HepG2 (cell line): Measurements from ENCODE around the gene RAB35. TPM values are rescaled to one million over a fixed set of nuclear protein-coding genes. Genes with fewer than 3 reads are reported as not detected.
A peak's percentile ranks its signal among the peaks of the same experiment; 100 is the strongest.

Experiments used
- ATF4 ChIP-seq, 2 experiments: fragments of 450-650 bp in 1 of 2; sonication (generic) in 1 of 2; formaldehyde crosslinking; IDR thresholded peaks; 2 replicates each; pipeline versions ENCODE4 v1.5.0 to v1.8.0; 2020 to 2022; ENCODE audit warnings: mild to moderate bottlenecking in 1 of 2, missing genetic modification reagents in 1 of 2
- CEBPZ ChIP-seq: IDR thresholded peaks from 2 replicates; pipeline ENCODE4 v1.6.1; 2012; ENCODE audit warnings: low read length, improper control_type of control experiment
- ELF3 ChIP-seq: IDR thresholded peaks from 2 replicates; pipeline ENCODE4 v1.6.1; 2016; ENCODE audit warnings: missing genetic modification reagents, missing compliant biosample characterization
- GFI1 ChIP-seq: sonication (generic); formaldehyde crosslinking; IDR thresholded peaks from 2 replicates; pipeline ENCODE4 v1.5.0; 2020; ENCODE audit warnings: missing genetic modification reagents, mild to moderate bottlenecking, borderline replicate concordance
- JUN ChIP-seq: sonication (generic); formaldehyde crosslinking; IDR thresholded peaks from 2 replicates; pipeline ENCODE4 v1.4.0; 2020; ENCODE audit warnings: mild to moderate bottlenecking, missing genetic modification reagents
- MEIS1 ChIP-seq: sonication (generic); formaldehyde crosslinking; IDR thresholded peaks from 2 replicates; pipeline ENCODE4 v1.9.0; 2021; ENCODE audit warnings: mild to moderate bottlenecking, missing genetic modification reagents, moderate library complexity, borderline replicate concordance
- PITX1 ChIP-seq: sonication (generic); formaldehyde crosslinking; IDR thresholded peaks from 2 replicates; pipeline ENCODE4 v1.5.1; 2020; ENCODE audit warnings: mild to moderate bottlenecking, missing genetic modification reagents
- SNAPC5 ChIP-seq: sonication (generic); formaldehyde crosslinking; IDR thresholded peaks from 2 replicates; pipeline ENCODE4 v1.8.1; 2023; ENCODE audit warnings: mild to moderate bottlenecking, missing genetic modification reagents, borderline replicate concordance
- TAF1 ChIP-seq: sonication (generic); formaldehyde crosslinking; IDR thresholded peaks from 2 replicates; pipeline ENCODE4 v1.4.0; 2020; ENCODE audit warnings: missing genetic modification reagents
- U2AF1 ChIP-seq: fragments of 200-400 bp; formaldehyde crosslinking; optimal IDR thresholded peaks from 2 replicates; pipeline ENCODE3; 2017; ENCODE audit warnings: mild to moderate bottlenecking, low read depth, low read length
- UBTF ChIP-seq: sonication (generic); formaldehyde crosslinking; IDR thresholded peaks from 2 replicates; pipeline ENCODE4 v1.4.0; 2020; ENCODE audit warnings: mild to moderate bottlenecking, missing genetic modification reagents
- XRCC5 ChIP-seq: fragments of 200-400 bp; formaldehyde crosslinking; optimal IDR thresholded peaks from 2 replicates; pipeline ENCODE3; 2017; ENCODE audit warnings: mild to moderate bottlenecking, low read length
- ZC3H4 ChIP-seq: sonication (generic); formaldehyde crosslinking; IDR thresholded peaks from 2 replicates; pipeline ENCODE4 v1.4.0; 2020; ENCODE audit warnings: missing genetic modification reagents, borderline replicate concordance
- ZMAT3 ChIP-seq: sonication (generic); formaldehyde crosslinking; conservative IDR thresholded peaks from 2 replicates; pipeline ENCODE4 v1.7.0; 2021; ENCODE audit warnings: missing genetic modification reagents
- ZMYM2 ChIP-seq: sonication (generic); formaldehyde crosslinking; IDR thresholded peaks from 2 replicates; pipeline ENCODE4 v1.8.0; 2022; ENCODE audit warnings: mild to moderate bottlenecking, missing genetic modification reagents
- ZNF362 ChIP-seq: sonication (generic); formaldehyde crosslinking; IDR thresholded peaks from 2 replicates; pipeline ENCODE4 v1.4.0; 2020; ENCODE audit warnings: missing genetic modification reagents, mild to moderate bottlenecking, borderline replicate concordance
- ZNF367 ChIP-seq: sonication (generic); formaldehyde crosslinking; IDR thresholded peaks from 2 replicates; pipeline ENCODE4 v1.4.0; 2020; ENCODE audit warnings: missing genetic modification reagents, borderline replicate concordance
- ZNF746 ChIP-seq: sonication (generic); formaldehyde crosslinking; IDR thresholded peaks from 2 replicates; pipeline ENCODE4 v1.8.0; 2022; ENCODE audit warnings: mild to moderate bottlenecking, missing genetic modification reagents
- polyA plus RNA-seq, 8 experiments: library from polyadenylated mRNA; depleted of rRNA in 3 of 8; stranded (reverse) in 7 of 8; unstranded in 1 of 8; fragments of >200 nt; fragmentation: Illumina TruSeq in 4 of 8; extraction: Trizol in 4 of 8; gene quantifications; 2 replicates each; pipeline versions ENCODE4 v1.2.1 to v1.2.3, GENCODE V29; 2011 to 2016; ENCODE audit warnings: low read depth in 4 of 8, missing spikeins in 1 of 8, mixed read lengths in 1 of 8; ENCODE audit not compliant: insufficient read depth in 1 of 8
- total RNA-seq, 5 experiments: library from RNA; depleted of rRNA; stranded (reverse); fragments of >200 nt; fragmentation: Illumina TruSeq; extraction: Trizol; gene quantifications; 2 replicates each; pipeline ENCODE4 v1.2.3, GENCODE V29; 2016; ENCODE audit warnings: low read depth in 1 of 5

RAB35 gene
- total and polyA plus RNA-seq, 2 of the 13 experiments (the other 11 are each of a cell fraction or from before 2014, with no cell fraction given): 25.2 to 29.1 TPM

DNA sequence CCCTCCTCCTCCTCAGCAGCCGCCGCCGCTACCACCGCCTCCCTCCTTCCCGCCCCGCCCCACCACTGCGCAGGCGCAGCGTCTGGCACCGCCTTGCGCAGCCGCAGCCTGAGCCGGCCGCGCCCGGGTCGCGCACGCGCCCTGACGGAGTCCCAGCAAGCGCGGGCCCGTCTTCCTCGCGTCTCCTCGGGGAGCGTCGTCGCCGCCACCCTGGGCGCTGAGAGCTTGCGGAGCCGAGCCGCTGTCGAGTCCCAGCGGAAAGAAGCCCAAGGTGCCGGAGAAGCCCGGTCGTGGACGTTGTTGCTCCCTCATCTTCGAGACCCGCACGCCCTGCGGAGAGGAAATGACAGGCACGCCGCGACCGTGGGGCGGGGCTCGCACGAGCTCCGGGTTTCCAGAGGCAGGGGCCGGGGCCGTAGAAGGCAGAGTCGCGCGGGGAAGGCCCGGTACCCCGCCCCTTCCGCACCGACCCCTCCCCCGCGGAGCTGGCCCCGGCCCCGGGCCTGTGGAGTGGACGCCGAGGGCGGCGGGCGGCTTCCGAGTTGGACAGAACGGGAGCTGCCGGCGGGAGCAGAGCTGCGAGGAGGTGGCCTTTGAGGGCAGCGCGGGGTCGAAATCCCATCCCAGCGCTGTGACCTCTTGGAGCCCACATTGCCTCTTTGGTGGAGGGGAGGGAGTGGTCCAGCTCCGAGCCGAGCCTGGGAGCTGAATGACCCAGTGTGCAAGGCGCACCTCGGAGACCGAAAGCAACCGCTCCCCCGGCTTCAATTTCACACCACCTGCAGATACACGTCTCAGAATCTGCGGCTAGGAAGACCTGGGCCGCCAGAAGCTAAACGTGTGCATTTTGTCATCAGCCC is 469 bp upstream of the RAB35 start (continued):
- TF ChIP-seq TAF1 (CRISPR knock-in tag) (peak; percentile 79), UBTF (CRISPR knock-in tag) (peak; percentile 90), JUN (CRISPR knock-in tag) (0 out of 2 replicates have a peak, but pooled peaks have one; percentile 40), U2AF1 (no peak), SNAPC5 (CRISPR knock-in tag) (no peak), ZNF746 (peak; percentile 60), ATF4 (CRISPR knock-in tag; IDR thresholded peaks at IDR 0.05) (peak in 1 of 2 experiments; percentile 62; a peak in 1 of 4 replicates), ZMAT3 (0 out of 2 replicates have a peak, but pooled peaks have one; percentile 30), ZNF367 (CRISPR knock-in tag) (peak; percentile 76; the same call in 1 of the 2 replicates), ZC3H4 (0 out of 2 replicates have a peak, but pooled peaks have one; percentile 13), XRCC5 (peak; percentile 82), MEIS1 (CRISPR knock-in tag) (0 out of 2 replicates have a peak, but pooled peaks have one; percentile 29), ZNF362 (CRISPR knock-in tag) (peak; percentile 26; the same call in 1 of the 2 replicates), GFI1 (CRISPR knock-in tag) (peak; percentile 37; the same call in 1 of the 2 replicates), ELF3 (CRISPR knock-in tag) (peak; percentile 65), CEBPZ (no peak), ZMYM2 (CRISPR knock-in tag) (no peak), PITX1 (peak; percentile 30; the same call in 1 of the 2 replicates)
